Loucy (cell line): ENCODE measurements around the gene CMC2.

Source experiments
- H2AFZ ChIP-seq: fragments of 200-600 bp; sonication (generic); 2 replicates; pipeline ENCODE4 v1.6.0; 2016; ENCODE audit warnings: antibody characterized with exemption, mild to moderate bottlenecking, low read length, moderate library complexity
- H3F3A ChIP-seq: fragments of 200-600 bp; 2 replicates; pipeline ENCODE4 v1.6.0; 2016; ENCODE audit warnings: antibody characterized with exemption, low read depth, mild to moderate bottlenecking
- H3K27me3 ChIP-seq: fragments of 200-600 bp; sonication (generic); 2 replicates; pipeline ENCODE4 v1.6.1; 2014; ENCODE audit warnings: low read length, mild to moderate bottlenecking; ENCODE audit not compliant: insufficient read depth, poor library complexity, severe bottlenecking
- H3K36me3 ChIP-seq: fragments of 200-600 bp; sonication (generic); 2 replicates; pipeline ENCODE4 v1.6.1; 2016; ENCODE audit warnings: low read length; ENCODE audit not compliant: insufficient read depth
- H3K4me1 ChIP-seq: fragments of 200-600 bp; sonication (generic); 2 replicates; pipeline ENCODE4 v1.5.1; 2014; ENCODE audit warnings: low read length, mild to moderate bottlenecking; ENCODE audit not compliant: insufficient read depth, poor library complexity, severe bottlenecking
- H3K4me2 ChIP-seq: fragments of 200-600 bp; sonication (generic); 2 replicates; pipeline ENCODE4 v1.6.0; 2014; ENCODE audit warnings: antibody characterized with exemption, low read length, low read depth, mild to moderate bottlenecking; ENCODE audit not compliant: poor library complexity, severe bottlenecking
- H3K4me3 ChIP-seq: fragments of 200-600 bp; sonication (generic); 2 replicates; pipeline ENCODE4 v1.5.1; 2014; ENCODE audit warnings: low read length, mild to moderate bottlenecking, mixed read lengths; ENCODE audit not compliant: poor library complexity, severe bottlenecking
- H3K79me2 ChIP-seq: fragments of 200-600 bp; sonication (generic); 2 replicates; pipeline ENCODE4 v1.6.1; 2014; ENCODE audit warnings: low read length; ENCODE audit not compliant: insufficient read depth
- H3K9ac ChIP-seq: fragments of 200-600 bp; sonication (generic); 2 replicates; pipeline ENCODE4 v1.6.0; 2014; ENCODE audit warnings: mild to moderate bottlenecking, low read depth, low read length, moderate library complexity; ENCODE audit not compliant: poor library complexity, severe bottlenecking
- H3K9me2 ChIP-seq: fragments of 200-600 bp; sonication (generic); replicated peaks from 2 replicates; pipeline ENCODE4 v1.6.1; 2016; ENCODE audit warnings: low read depth, low read length, mixed read lengths
- H3K9me3 ChIP-seq: fragments of 200-600 bp; sonication (generic); 2 replicates; pipeline ENCODE4 v1.6.1; 2014; ENCODE audit warnings: mild to moderate bottlenecking, antibody characterized with exemption, low read length, low read depth; ENCODE audit not compliant: insufficient read depth
- H4K20me1 ChIP-seq: fragments of 200-600 bp; sonication (generic); 2 replicates; pipeline ENCODE4 v1.6.0; 2014; ENCODE audit warnings: antibody characterized with exemption, low read length, mild to moderate bottlenecking; ENCODE audit not compliant: insufficient read depth, poor library complexity, severe bottlenecking
- CTCF ChIP-seq: fragments of 200-600 bp; sonication (generic); conservative IDR thresholded peaks from 2 replicates; pipeline ENCODE4 v1.5.1; 2014; ENCODE audit warnings: mild to moderate bottlenecking, antibody characterized with exemption, low read length
- EZH2phosphoT487 ChIP-seq: fragments of 200-600 bp; IDR thresholded peaks from 2 replicates; pipeline ENCODE4 v1.6.1; 2018; ENCODE audit warnings: antibody characterized with exemption, mild to moderate bottlenecking, moderate library complexity, borderline replicate concordance

The CMC2 gene

GRCh38 chr16:80923356-80923755 is 83.3 kb downstream of the CMC2 start:
- no peaks in the 10 kb centered on the region for H3K4me1 ChIP-seq
- no peak for TF ChIP-seq CTCF
- no peak for TF ChIP-seq EZH2phosphoT487

More at GRCh38 chr16:80923356-80923755, 83.3 kb downstream of the CMC2 start:
- no peaks in the 10 kb centered on the region for H3K9me3 ChIP-seq
- no peak overlapping the region for H3K4me3 ChIP-seq
- no peaks in the 10 kb centered on the region for H4K20me1 ChIP-seq
- H2AFZ ChIP-seq: no peak overlapping the region
- no peaks in the 10 kb centered on the region for H3K36me3 ChIP-seq
- H3K79me2 ChIP-seq: no peaks in the 10 kb centered on the region
- H3F3A ChIP-seq: no peaks in the 10 kb centered on the region
- no peak overlapping the region for H3K4me2 ChIP-seq
- no peak overlapping the region for H3K9ac ChIP-seq
- H3K9me2 ChIP-seq: no peaks in the 10 kb centered on the region
- no peaks in the 10 kb centered on the region for H3K27me3 ChIP-seq
